Measurements from ENCODE around the gene R3HDM2. TPM values are rescaled to one million over a fixed set of nuclear protein-coding genes. Genes with fewer than 3 reads are reported as not detected.
"Not testable (repeated sequence)": the region's sequence is repeated elsewhere in the genome, so short reads cannot be mapped to it uniquely, and the experiment has no call there.

Gene R3HDM2
- total and polyA plus RNA-seq, 4 donors, result 18.1 to 60.7 (median 30.6) TPM

GRCh38 chr12:57278465-57279381 lies 152.1 kb downstream of the R3HDM2 start:
- Histone ChIP-seq H3K27me3 (ENCODE audit: control insufficient read depth in 3 of 3, insufficient read depth in 3 of 3, low read length in 2 of 3) (no peaks in the 10 kb centered on the region), H3K36me3 (ENCODE audit: control insufficient read depth in 4 of 4, insufficient read depth in 4 of 4, low read length in 4 of 4) (peaks cover 8 to 16% (median 15%) of the 10 kb centered on the region in 4 donors), H3K9ac (ENCODE audit: insufficient read depth in 1 of 2, low read length in 2 of 2) (no peak overlapping the region), H3K9me3 (ENCODE audit: control insufficient read depth in 4 of 4, insufficient read depth in 3 of 4, low read length in 3 of 4) (no peaks in the 10 kb centered on the region), H3K4me3 (no peak overlapping the region), H3K27ac (ENCODE audit: low read depth in 1 of 2, low read length in 1 of 2) (no peak overlapping the region), H3K4me1 (ENCODE audit: control insufficient read depth in 5 of 5, insufficient read depth in 5 of 5, low read length in 5 of 5) (peaks cover 0 to 1% (median 0%) of the 10 kb centered on the region in 5 donors)
- DNase-seq (no peak), ATAC-seq (ENCODE audit: insufficient read depth, low FRiP score) (no peak)
- TF ChIP-seq CTCF (IDR thresholded peaks at IDR 0.05; ENCODE audit: control extremely low read depth, extremely low read depth), result no peak
- 93 to 97% methylated on average over 15 of the region's 15 CpGs for WGBS, 2 donors

- Histone ChIP-seq H3K4me3 (no peak overlapping the region), H3K9ac (ENCODE audit: insufficient read depth in 1 of 2, low read length in 2 of 2) (no peak overlapping the region), H3K36me3 (ENCODE audit: control insufficient read depth in 4 of 4, insufficient read depth in 4 of 4, low read length in 4 of 4) (peaks cover 8 to 17% (median 13%) of the 10 kb centered on the region in 4 donors), H3K9me3 (ENCODE audit: control insufficient read depth in 4 of 4, insufficient read depth in 3 of 4, low read length in 3 of 4) (no peaks in the 10 kb centered on the region), H3K4me1 (ENCODE audit: control insufficient read depth in 5 of 5, insufficient read depth in 5 of 5, low read length in 5 of 5) (peaks cover 0 to 8% (median 0%) of the 10 kb centered on the region in 5 donors), H3K27me3 (ENCODE audit: control insufficient read depth in 3 of 3, insufficient read depth in 3 of 3, low read length in 2 of 3) (no peaks in the 10 kb centered on the region), H3K27ac (ENCODE audit: low read depth in 1 of 2, low read length in 1 of 2) (no peak overlapping the region)
- WGBS, 2 donors, result 74 to 77% methylated on average over 4 of the region's 4 CpGs
- DNase-seq (no peak), ATAC-seq (ENCODE audit: insufficient read depth, low FRiP score) (no peak)
- no peak for TF ChIP-seq CTCF (IDR thresholded peaks at IDR 0.05; ENCODE audit: control extremely low read depth, extremely low read depth)
Observed at GRCh38 chr12:57276935-57277563, 153.8 kb downstream of the R3HDM2 start.

DNA sequence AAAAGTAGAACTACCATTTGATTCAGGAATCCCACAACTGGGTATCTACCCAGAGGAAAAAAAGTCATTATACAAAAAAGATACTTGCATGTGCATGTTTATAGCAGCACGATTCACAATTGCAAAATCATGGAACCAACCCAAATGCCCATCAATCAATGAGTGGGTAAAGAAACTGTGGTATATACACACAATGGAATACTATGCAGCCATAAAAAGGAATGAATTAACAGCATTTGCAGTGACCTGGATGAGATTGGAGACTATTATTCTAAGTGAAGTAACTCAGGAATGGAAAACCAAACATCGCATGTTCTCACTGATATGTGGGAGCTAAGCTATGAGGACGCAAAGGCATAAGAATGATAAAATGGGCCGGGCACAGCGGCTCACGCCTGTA lies 154.6 kb downstream of the R3HDM2 start:
- H3K4me1 ChIP-seq (ENCODE audit: control insufficient read depth in 5 of 5, insufficient read depth in 5 of 5, low read length in 5 of 5); H3K9ac ChIP-seq (ENCODE audit: insufficient read depth in 1 of 2, low read length in 2 of 2); H3K9me3 ChIP-seq (ENCODE audit: control insufficient read depth in 4 of 4, insufficient read depth in 3 of 4, low read length in 3 of 4); H3K27me3 ChIP-seq (ENCODE audit: control insufficient read depth in 3 of 3, insufficient read depth in 3 of 3, low read length in 2 of 3); H3K4me3 ChIP-seq; H3K27ac ChIP-seq (ENCODE audit: low read depth in 1 of 2, low read length in 1 of 2); DNase-seq; ATAC-seq (ENCODE audit: insufficient read depth, low FRiP score): not testable (repeated sequence)
- H3K36me3 ChIP-seq (ENCODE audit: control insufficient read depth in 4 of 4, insufficient read depth in 4 of 4, low read length in 4 of 4), result peaks cover 8 to 17% (median 11%) of the 10 kb centered on the region in 4 donors
- WGBS, 2 donors, result 96 to 98% methylated on average over 6 of the region's 6 CpGs

GRCh38 chr12:57273516-57273915 lies 157.3 kb downstream of the R3HDM2 start:
- peaks cover 16 to 24% (median 18%) of the 10 kb centered on the region in 4 donors for H3K36me3 ChIP-seq (ENCODE audit: control insufficient read depth in 4 of 4, insufficient read depth in 4 of 4, low read length in 4 of 4)

More at GRCh38 chr12:57273516-57273915, 157.3 kb downstream of the R3HDM2 start:
- no peaks in the 10 kb centered on the region for H3K9me3 ChIP-seq (ENCODE audit: control insufficient read depth in 4 of 4, insufficient read depth in 3 of 4, low read length in 3 of 4)
- no peak overlapping the region for H3K4me3 ChIP-seq
- H3K27me3 ChIP-seq (ENCODE audit: control insufficient read depth in 3 of 3, insufficient read depth in 3 of 3, low read length in 2 of 3), result no peaks in the 10 kb centered on the region
- no peak for ATAC-seq (ENCODE audit: insufficient read depth, low FRiP score)
- H3K27ac ChIP-seq (ENCODE audit: low read depth in 1 of 2, low read length in 1 of 2), result no peak overlapping the region
- H3K9ac ChIP-seq (ENCODE audit: insufficient read depth in 1 of 2, low read length in 2 of 2), result no peak overlapping the region
- DNase-seq, result no peak
- H3K4me1 ChIP-seq (ENCODE audit: control insufficient read depth in 5 of 5, insufficient read depth in 5 of 5, low read length in 5 of 5), result peaks cover 0 to 8% (median 0%) of the 10 kb centered on the region in 5 donors
- no peak for TF ChIP-seq CTCF (IDR thresholded peaks at IDR 0.05; ENCODE audit: control extremely low read depth, extremely low read depth)

Data from lung (tissue), 12 donors.